Left renal cortex interstitium (tissue), 4 donors: ENCODE results near the gene MS4A14. TPM values are rescaled to one million over a fixed set of nuclear protein-coding genes. Genes with fewer than 3 reads are reported as not detected.
"Not testable (repeated sequence)": the region's sequence is repeated elsewhere in the genome, so short reads cannot be mapped to it uniquely, and the experiment has no call there.

Experiments
- DNase-seq, 4 donors: peaks; one replicate each; pipeline ENCODE4 v3.0.0-alpha.2; 2013; ENCODE audit warnings: low read depth in 4 of 4, low spot score in 2 of 4, missing footprints in 1 of 4
- polyA plus RNA-seq, 4 donors: library from polyadenylated mRNA; unstranded; fragments of 120-200 nt; gene quantifications; one replicate each; pipeline ENCODE4 v1.2.1, GENCODE V29; 2013; ENCODE audit not compliant: insufficient read length in 4 of 4

MS4A14 gene
- under 1 TPM; 0.13 to 0.42 (median 0.32) TPM for polyA plus RNA-seq

GRCh38 chr11:60396382-60396781 lies at the start of gene MS4A14:
MS4A14 (plus strand) TSS chr11:60396459; CDS start chr11:60396579, 120 bp downstream.
- no peak for DNase-seq

GRCh38 chr11:60347084-60347797 lies 49.0 kb upstream of the MS4A14 start:
- DNase-seq, result no peak

GRCh38 chr11:60348116-60348515 lies 48.1 kb upstream of the MS4A14 start:
- no peak for DNase-seq

- no peak for DNase-seq
Measured at GRCh38 chr11:60349990-60350389, 46.3 kb upstream of the MS4A14 start.

GRCh38 chr11:60357771-60358170 lies 38.5 kb upstream of the MS4A14 start:
- DNase-seq, result no peak

GRCh38 chr11:60360621-60361020 lies 35.6 kb upstream of the MS4A14 start:
- DNase-seq, result no peak

- DNase-seq, result no peak
Measured at GRCh38 chr11:60362241-60362640, 34.0 kb upstream of the MS4A14 start.

GRCh38 chr11:60363542-60364470 lies 32.5 kb upstream of the MS4A14 start:
- peak; percentile 30 to 63 (median 44) for DNase-seq

GRCh38 chr11:60366262-60366904 lies 29.9 kb upstream of the MS4A14 start:
- not testable (repeated sequence) for DNase-seq

- DNase-seq, result no peak
Measured at GRCh38 chr11:60367009-60367408, 29.2 kb upstream of the MS4A14 start.

- DNase-seq, result no peak
Measured at GRCh38 chr11:60367896-60368295, 28.4 kb upstream of the MS4A14 start.

- no peak for DNase-seq
Measured at GRCh38 chr11:60370252-60370810, 25.9 kb upstream of the MS4A14 start.

- no peak for DNase-seq
Measured at GRCh38 chr11:60370811-60371298, 25.4 kb upstream of the MS4A14 start.

GRCh38 chr11:60371386-60371785 lies 24.9 kb upstream of the MS4A14 start:
- DNase-seq, result no peak

- no peak for DNase-seq
Measured at GRCh38 chr11:60371854-60372253, 24.4 kb upstream of the MS4A14 start.

GRCh38 chr11:60372767-60373166 lies 23.5 kb upstream of the MS4A14 start:
- no peak for DNase-seq

GRCh38 chr11:60375316-60375715 lies 20.9 kb upstream of the MS4A14 start:
- DNase-seq, result no peak

- no peak for DNase-seq
Measured at GRCh38 chr11:60376601-60377000, 19.7 kb upstream of the MS4A14 start.

- DNase-seq, result no peak
Measured at GRCh38 chr11:60377401-60378136, 18.7 kb upstream of the MS4A14 start.

- no peak for DNase-seq
Measured at GRCh38 chr11:60378354-60378753, 17.9 kb upstream of the MS4A14 start, which contains the start of gene MS4A7. MS4A7 (plus strand) TSS chr11:60378532; CDS start chr11:60383142, 4,610 bp downstream.
